ENCODE measurements around the gene RFNG. TPM values are rescaled to one million over a fixed set of nuclear protein-coding genes. Genes with fewer than 3 reads are reported as not detected.

Gene RFNG
- total and polyA plus RNA-seq, 3 donors from 2014 or later: 50.5 to 102 (median 73.3) TPM

- intact Hi-C loops (cut with DNase I; ENCODE audit: low total_unique reads): no loop called here
- Histone ChIP-seq H3K36me3 (ENCODE audit: low read depth, missing control alignments) (no peaks in the 10 kb centered on the region), H3K27ac (peak overlapping the region; percentile 84 to 95), H3K4me1 (peaks cover 31% of the 10 kb centered on the region), H3K9me3 (no peaks in the 10 kb centered on the region), H3K27me3 (no peaks in the 10 kb centered on the region), H3K4me3 (peak overlapping the region; percentile 76 to 86)
- 53 to 69% methylated on average over 3 to 8 of the region's 8 CpGs for WGBS, 2 donors
- TF ChIP-seq CTCF (IDR thresholded peaks at IDR 0.05) (no peak), POLR2A (IDR thresholded peaks at IDR 0.05) (no peak)
- DNase-seq: no peak
These were observed 45.1 kb upstream of the RFNG start for GRCh38 chr17:82096709-82097183.

GRCh38 chr17:82095777-82096708 is 44.4 kb upstream of the RFNG start:
- Histone ChIP-seq H3K27me3 (no peaks in the 10 kb centered on the region), H3K27ac (no peak overlapping the region), H3K4me1 (peaks cover 24% of the 10 kb centered on the region), H3K36me3 (ENCODE audit: low read depth, missing control alignments) (no peaks in the 10 kb centered on the region), H3K4me3 (no peak overlapping the region), H3K9me3 (no peaks in the 10 kb centered on the region)
- DNase-seq: no peak
- WGBS, 2 donors: 77 to 85% methylated on average over 7 to 35 of the region's 35 CpGs
- intact Hi-C loops (cut with DNase I; ENCODE audit: low total_unique reads): no loop called here
- TF ChIP-seq CTCF (IDR thresholded peaks at IDR 0.05): no peak

- TF ChIP-seq POLR2A (IDR thresholded peaks at IDR 0.05): no peak
- TF ChIP-seq CTCF (IDR thresholded peaks at IDR 0.05): no peak
- no peaks in the 10 kb centered on the region for H3K27me3 ChIP-seq
- H3K4me1 ChIP-seq: peaks cover 17% of the 10 kb centered on the region
- no peaks in the 10 kb centered on the region for H3K9me3 ChIP-seq
- intact Hi-C loops (cut with DNase I; ENCODE audit: low total_unique reads): no loop called here
- no peak overlapping the region for H3K4me3 ChIP-seq
- DNase-seq: no peak
- H3K27ac ChIP-seq: no peak overlapping the region
- H3K36me3 ChIP-seq (ENCODE audit: low read depth, missing control alignments): no peaks in the 10 kb centered on the region
- WGBS, 2 donors: 89% methylated on average over 37 of the region's 37 CpGs; no CpG with 5 or more reads in 1 of the 2 donors
These were observed 43.5 kb upstream of the RFNG start for GRCh38 chr17:82094931-82095776.

GRCh38 chr17:82092995-82093751 is 41.6 kb upstream of the RFNG start:
- Histone ChIP-seq H3K27ac (no peak overlapping the region), H3K4me3 (no peak overlapping the region), H3K27me3 (no peaks in the 10 kb centered on the region), H3K36me3 (ENCODE audit: low read depth, missing control alignments) (no peaks in the 10 kb centered on the region), H3K4me1 (peaks cover 6% of the 10 kb centered on the region), H3K9me3 (no peaks in the 10 kb centered on the region)
- WGBS, 2 donors: 94% methylated on average over 17 to 36 of the region's 40 CpGs
- intact Hi-C loops (cut with DNase I; ENCODE audit: low total_unique reads): no loop called here
- no peak for DNase-seq
- TF ChIP-seq POLR2A (IDR thresholded peaks at IDR 0.05) (no peak), CTCF (IDR thresholded peaks at IDR 0.05) (no peak)

Data from testis (tissue), 3 donors.